ENCODE results near the gene ATAD1. TPM values are rescaled to one million over a fixed set of nuclear protein-coding genes. Genes with fewer than 3 reads are reported as not detected.

Gene ATAD1
- total RNA-seq, 1 experiment from 2014 or later = 46.7 TPM

DNA sequence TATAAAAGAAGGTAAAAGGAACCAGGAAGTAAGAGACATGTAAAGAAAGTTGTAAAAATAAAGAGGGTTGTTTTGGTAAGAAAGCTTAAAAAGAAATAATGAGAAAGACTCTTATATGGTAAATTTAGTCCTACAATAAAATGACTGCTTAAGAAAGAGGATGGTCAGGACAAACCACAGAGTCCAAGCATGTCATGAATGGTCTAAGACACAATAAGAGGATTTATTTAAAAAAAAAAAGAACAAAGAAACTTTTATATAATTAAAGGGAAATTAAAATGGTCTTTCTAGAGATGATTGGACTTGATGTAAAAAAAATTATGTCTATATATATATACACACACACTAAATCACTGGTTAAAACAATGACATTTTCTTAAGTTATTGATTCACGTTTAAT is 18.2 kb downstream of the ATAD1 start:
- no peak overlapping the region for H3K27ac Mint-ChIP-seq
- ChIA-PET CTCF (no interaction called here), POLR2A (no interaction called here)
- H3K27me3 Mint-ChIP-seq (ENCODE audit: low read depth) = peaks cover 3% of the 10 kb centered on the region; the same call in 1 of the 2 replicates
- DNase-seq (ENCODE audit: low spot score) (no peak), ATAC-seq (no peak)
- TF ChIP-seq, protein P1, sequence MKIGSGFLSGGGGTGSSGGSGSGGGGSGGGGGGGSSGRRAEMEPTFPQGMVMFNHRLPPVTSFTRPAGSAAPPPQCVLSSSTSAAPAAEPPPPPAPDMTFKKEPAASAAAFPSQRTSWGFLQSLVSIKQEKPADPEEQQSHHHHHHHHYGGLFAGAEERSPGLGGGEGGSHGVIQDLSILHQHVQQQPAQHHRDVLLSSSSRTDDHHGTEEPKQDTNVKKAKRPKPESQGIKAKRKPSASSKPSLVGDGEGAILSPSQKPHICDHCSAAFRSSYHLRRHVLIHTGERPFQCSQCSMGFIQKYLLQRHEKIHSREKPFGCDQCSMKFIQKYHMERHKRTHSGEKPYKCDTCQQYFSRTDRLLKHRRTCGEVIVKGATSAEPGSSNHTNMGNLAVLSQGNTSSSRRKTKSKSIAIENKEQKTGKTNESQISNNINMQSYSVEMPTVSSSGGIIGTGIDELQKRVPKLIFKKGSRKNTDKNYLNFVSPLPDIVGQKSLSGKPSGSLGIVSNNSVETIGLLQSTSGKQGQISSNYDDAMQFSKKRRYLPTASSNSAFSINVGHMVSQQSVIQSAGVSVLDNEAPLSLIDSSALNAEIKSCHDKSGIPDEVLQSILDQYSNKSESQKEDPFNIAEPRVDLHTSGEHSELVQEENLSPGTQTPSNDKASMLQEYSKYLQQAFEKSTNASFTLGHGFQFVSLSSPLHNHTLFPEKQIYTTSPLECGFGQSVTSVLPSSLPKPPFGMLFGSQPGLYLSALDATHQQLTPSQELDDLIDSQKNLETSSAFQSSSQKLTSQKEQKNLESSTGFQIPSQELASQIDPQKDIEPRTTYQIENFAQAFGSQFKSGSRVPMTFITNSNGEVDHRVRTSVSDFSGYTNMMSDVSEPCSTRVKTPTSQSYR (CRISPR knock-in tag; IDR thresholded peaks at IDR 0.05) = no peak
- no peak for TF ChIP-seq ZNF138 (CRISPR knock-in tag; conservative IDR thresholded peaks at IDR 0.05)
- TF ChIP-seq, protein P2, sequence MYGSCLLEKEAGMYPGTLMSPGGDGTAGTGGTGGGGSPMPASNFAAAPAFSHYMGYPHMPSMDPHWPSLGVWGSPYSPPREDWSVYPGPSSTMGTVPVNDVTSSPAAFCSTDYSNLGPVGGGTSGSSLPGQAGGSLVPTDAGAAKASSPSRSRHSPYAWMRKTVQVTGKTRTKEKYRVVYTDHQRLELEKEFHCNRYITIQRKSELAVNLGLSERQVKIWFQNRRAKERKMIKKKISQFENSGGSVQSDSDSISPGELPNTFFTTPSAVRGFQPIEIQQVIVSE (CRISPR knock-in tag; IDR thresholded peaks at IDR 0.05; ENCODE audit: borderline replicate concordance) = no peak
- TF ChIP-seq, protein P3, sequence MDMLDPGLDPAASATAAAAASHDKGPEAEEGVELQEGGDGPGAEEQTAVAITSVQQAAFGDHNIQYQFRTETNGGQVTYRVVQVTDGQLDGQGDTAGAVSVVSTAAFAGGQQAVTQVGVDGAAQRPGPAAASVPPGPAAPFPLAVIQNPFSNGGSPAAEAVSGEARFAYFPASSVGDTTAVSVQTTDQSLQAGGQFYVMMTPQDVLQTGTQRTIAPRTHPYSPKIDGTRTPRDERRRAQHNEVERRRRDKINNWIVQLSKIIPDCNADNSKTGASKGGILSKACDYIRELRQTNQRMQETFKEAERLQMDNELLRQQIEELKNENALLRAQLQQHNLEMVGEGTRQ (CRISPR knock-in tag; IDR thresholded peaks at IDR 0.05) = no peak
- no peak for TF ChIP-seq ETV6 (CRISPR knock-in tag; IDR thresholded peaks at IDR 0.05)
- TF ChIP-seq FOXJ3 (CRISPR knock-in tag; IDR thresholded peaks at IDR 0.05; ENCODE audit: borderline replicate concordance) = no peak
- no peak for TF ChIP-seq ATF1 (CRISPR knock-in tag; IDR thresholded peaks at IDR 0.05)
- H3K4me3 Mint-ChIP-seq = no peak overlapping the region
- H3K9me3 Mint-ChIP-seq = peaks cover 58% of the 10 kb centered on the region
- H3K36me3 Mint-ChIP-seq = peaks cover 80% of the 10 kb centered on the region
- H3K4me1 Mint-ChIP-seq = peaks cover 19% of the 10 kb centered on the region

DNA sequence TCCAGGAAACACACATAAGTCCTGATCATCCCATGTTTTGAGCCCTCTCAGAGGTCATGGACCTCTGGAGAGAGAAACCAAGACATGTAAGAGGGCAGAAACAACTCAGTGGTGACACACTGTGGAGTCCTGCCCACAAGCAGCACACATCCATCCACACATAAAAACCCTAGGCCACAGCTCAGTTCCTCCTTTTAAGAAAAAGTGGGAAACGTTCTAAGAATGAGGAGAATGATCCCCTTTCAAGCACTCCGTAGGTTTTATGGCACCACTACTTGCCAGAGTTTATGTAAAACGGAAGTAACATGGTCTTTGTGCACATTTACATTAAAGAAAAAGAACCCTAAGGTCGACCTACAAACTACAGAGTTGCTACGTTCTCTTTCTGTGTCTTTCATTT is 19.9 kb downstream of the ATAD1 start:
- no peak overlapping the region for H3K27ac Mint-ChIP-seq
- ATAC-seq (no peak), DNase-seq (ENCODE audit: low spot score) (no peak)
- peaks cover 26% of the 10 kb centered on the region for H3K4me1 Mint-ChIP-seq
- H3K9me3 Mint-ChIP-seq = peaks cover 43% of the 10 kb centered on the region
- peaks cover 2% of the 10 kb centered on the region; the same call in 1 of the 2 replicates for H3K27me3 Mint-ChIP-seq (ENCODE audit: low read depth)
- H3K4me3 Mint-ChIP-seq = no peak overlapping the region
- no peak for TF ChIP-seq GABPB1 (CRISPR knock-in tag; IDR thresholded peaks at IDR 0.05)
- no peak for TF ChIP-seq ATF1 (CRISPR knock-in tag; IDR thresholded peaks at IDR 0.05)
- TF ChIP-seq ZNF423 (CRISPR knock-in tag; IDR thresholded peaks at IDR 0.05) = no peak
- TF ChIP-seq ZBTB21 (CRISPR knock-in tag; IDR thresholded peaks at IDR 0.05; ENCODE audit: borderline replicate concordance) = no peak
- no peak for TF ChIP-seq FOXP4 (CRISPR knock-in tag; IDR thresholded peaks at IDR 0.05)
- no peak for TF ChIP-seq TCF7 (CRISPR knock-in tag; IDR thresholded peaks at IDR 0.05; ENCODE audit: low read depth)
- TF ChIP-seq SMAD3 (CRISPR knock-in tag; IDR thresholded peaks at IDR 0.05; ENCODE audit: borderline replicate concordance) = no peak
- TF ChIP-seq, protein P2 (CRISPR knock-in tag; IDR thresholded peaks at IDR 0.05; ENCODE audit: borderline replicate concordance) = no peak
- no peak for TF ChIP-seq ZNF416 (CRISPR knock-in tag; IDR thresholded peaks at IDR 0.05)
- POLR2A ChIA-PET = no interaction called here
- CTCF ChIA-PET = no interaction called here
- H3K36me3 Mint-ChIP-seq = peaks cover 65% of the 10 kb centered on the region

DNA sequence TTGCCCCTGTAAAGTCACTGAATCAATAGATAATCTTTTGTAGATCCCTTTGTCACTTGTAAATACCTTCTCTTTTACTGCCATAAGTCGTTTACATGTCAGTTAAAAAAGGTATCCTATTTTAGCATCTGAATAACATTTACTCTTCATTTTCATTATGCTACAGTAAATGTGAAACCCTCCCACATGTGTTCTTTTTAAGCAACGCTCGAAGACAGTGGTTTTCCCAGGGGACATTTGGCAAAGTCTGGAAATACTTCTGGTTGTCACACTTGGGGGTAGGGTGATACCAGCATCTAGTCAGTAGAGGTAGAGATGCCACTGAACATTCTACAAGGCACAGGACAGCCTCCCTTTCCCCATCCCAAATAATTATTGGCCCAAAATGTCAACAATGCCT is 23.7 kb downstream of the ATAD1 start:
- ChIA-PET CTCF (interaction anchor here (0.7 kb wide), 1 partner anchor 25 kb away, joined by 5 read pairs; no protein-coding TSS in a partner anchor), POLR2A (no interaction called here)
- peaks cover 13% of the 10 kb centered on the region for H3K9me3 Mint-ChIP-seq
- no peak overlapping the region for H3K4me3 Mint-ChIP-seq
- peaks cover 25% of the 10 kb centered on the region for H3K4me1 Mint-ChIP-seq
- 0 out of 2 replicates have a peak overlapping the region, but pooled peaks have one; percentile 48 for H3K27ac Mint-ChIP-seq
- H3K36me3 Mint-ChIP-seq = peaks cover 41% of the 10 kb centered on the region
- no peaks in the 10 kb centered on the region for H3K27me3 Mint-ChIP-seq (ENCODE audit: low read depth)
- DNase-seq (ENCODE audit: low spot score) = no peak
- no peak for ATAC-seq
- TF ChIP-seq ETV6 (CRISPR knock-in tag; IDR thresholded peaks at IDR 0.05) = no peak
- no peak for TF ChIP-seq NR3C1 (CRISPR knock-in tag; conservative IDR thresholded peaks at IDR 0.05; ENCODE audit: low read depth)
- no peak for TF ChIP-seq FOXP1 (CRISPR knock-in tag; IDR thresholded peaks at IDR 0.05; ENCODE audit: borderline replicate concordance)
- TF ChIP-seq, protein P1 (CRISPR knock-in tag; IDR thresholded peaks at IDR 0.05) = no peak
- no peak for TF ChIP-seq ATF1 (CRISPR knock-in tag; IDR thresholded peaks at IDR 0.05)
- no peak for TF ChIP-seq EMX1 (CRISPR knock-in tag; IDR thresholded peaks at IDR 0.05)
- no peak for TF ChIP-seq NFYB (CRISPR knock-in tag; conservative IDR thresholded peaks at IDR 0.05; ENCODE audit: low read depth)
- TF ChIP-seq ZNF416 (CRISPR knock-in tag; IDR thresholded peaks at IDR 0.05) = no peak

Measured in WTC11 (cell line).